GM23338 (cell line): ENCODE data around the gene CDH23. TPM values are rescaled to one million over a fixed set of nuclear protein-coding genes. Genes with fewer than 3 reads are reported as not detected.

ENCODE experiments used
- ATAC-seq: fragments of 200-7000 bp; cut with Tn5 transposase; 3 replicates; pipeline ENCODE4 v1.9.1; 2020
- DNase-seq: peaks from one replicate; pipeline ENCODE4 v3.0.0-alpha.2; 2015; ENCODE audit warnings: low spot score
- H2AFZ ChIP-seq: fragments of 200-600 bp; sonication (generic); 2 replicates; pipeline ENCODE4 v1.8.0; 2016; ENCODE audit warnings: antibody characterized with exemption, mild to moderate bottlenecking, moderate library complexity
- H3F3A ChIP-seq: fragments of 200-600 bp; sonication (generic); replicated peaks from 2 replicates; pipeline ENCODE4 v1.8.0; 2017; ENCODE audit warnings: antibody characterized with exemption, mixed run types, low read depth
- H3K27ac ChIP-seq: fragments of 200-600 bp; sonication (generic); 2 replicates; pipeline ENCODE4 v1.6.1; 2016; ENCODE audit warnings: low read depth
- H3K27me3 ChIP-seq: fragments of 200-600 bp; sonication (generic); 2 replicates; pipeline ENCODE4 v1.8.0; 2016; ENCODE audit warnings: mild to moderate bottlenecking, mixed run types, moderate library complexity; ENCODE audit not compliant: insufficient read depth
- H3K36me3 ChIP-seq: fragments of 200-600 bp; sonication (generic); 2 replicates; pipeline ENCODE4 v1.8.0; 2016; ENCODE audit warnings: mild to moderate bottlenecking; ENCODE audit not compliant: insufficient read depth
- H3K4me1 ChIP-seq: fragments of 200-600 bp; sonication (generic); 2 replicates; pipeline ENCODE4 v1.8.0; 2016; ENCODE audit warnings: mild to moderate bottlenecking, moderate library complexity; ENCODE audit not compliant: insufficient read depth
- H3K4me2 ChIP-seq: fragments of 200-600 bp; sonication (generic); 2 replicates; pipeline ENCODE4 v1.7.1; 2017; ENCODE audit warnings: mixed run types
- H3K4me3 ChIP-seq: fragments of 200-600 bp; sonication (generic); 2 replicates; pipeline ENCODE4 v1.6.1; 2016; ENCODE audit warnings: mixed run types
- H3K79me2 ChIP-seq: fragments of 200-600 bp; sonication (generic); replicated peaks from 2 replicates; pipeline ENCODE4 v1.8.0; 2017; ENCODE audit warnings: mild to moderate bottlenecking; ENCODE audit not compliant: insufficient read depth
- H3K9me2 ChIP-seq: fragments of 200-600 bp; sonication (generic); 2 replicates; pipeline ENCODE4 v1.8.0; 2017; ENCODE audit not compliant: insufficient read depth
- H4K20me1 ChIP-seq: fragments of 200-600 bp; sonication (generic); replicated peaks from 2 replicates; pipeline ENCODE4 v1.8.0; 2017; ENCODE audit warnings: mild to moderate bottlenecking; ENCODE audit not compliant: insufficient read depth
- H3K27ac Mint-ChIP-seq: 2 replicates; pipeline ENCODE4 v1.8.0; 2020; ENCODE audit warnings: inconsistent platforms, mild to moderate bottlenecking, moderate library complexity, mixed read lengths
- H3K27me3 Mint-ChIP-seq: 3 replicates; pipeline ENCODE4 v1.8.0; 2022; ENCODE audit warnings: low read depth, mild to moderate bottlenecking, moderate library complexity, mixed read lengths, inconsistent platforms; ENCODE audit not compliant: insufficient read depth, poor library complexity
- H3K36me3 Mint-ChIP-seq: 3 replicates; pipeline ENCODE4 v1.8.0; 2021; ENCODE audit warnings: low read depth, mild to moderate bottlenecking, inconsistent platforms, moderate library complexity, mixed read lengths
- H3K4me1 Mint-ChIP-seq: 3 replicates; pipeline ENCODE4 v1.8.0; 2020; ENCODE audit warnings: mild to moderate bottlenecking, inconsistent platforms, mixed read lengths
- H3K4me3 Mint-ChIP-seq: 3 replicates; pipeline ENCODE4 v1.8.0; 2021; ENCODE audit warnings: moderate library complexity, mild to moderate bottlenecking, inconsistent platforms, mixed read lengths
- H3K9me3 Mint-ChIP-seq: 3 replicates; pipeline ENCODE4 v1.8.0; 2020; ENCODE audit warnings: moderate library complexity, mild to moderate bottlenecking, inconsistent platforms, mixed read lengths
- CTCF ChIP-seq, 2 experiments: fragments of 200-600 bp in 1 of 2; sonication (generic) in 1 of 2; conservative IDR thresholded peaks; 2 replicates each; pipeline versions ENCODE4 v1.5.1 to v1.6.1; 2016 to 2017; ENCODE audit warnings: antibody characterized with exemption in 2 of 2, low read depth in 2 of 2, mild to moderate bottlenecking in 2 of 2, moderate library complexity in 1 of 2
- ETS1 ChIP-seq: IDR thresholded peaks from 2 replicates; pipeline ENCODE4 v1.6.1; 2016; ENCODE audit warnings: antibody characterized with exemption
- EZH2 ChIP-seq: fragments of 200-600 bp; sonication (generic); IDR thresholded peaks from one replicate; pipeline ENCODE4 v1.8.0; 2017; ENCODE audit warnings: antibody characterized with exemption, mild to moderate bottlenecking, low read depth; ENCODE audit not compliant: unreplicated experiment
- EZH2phosphoT487 ChIP-seq: fragments of 200-600 bp; sonication (generic); IDR thresholded peaks from one replicate; pipeline ENCODE4 v1.8.1; 2018; ENCODE audit warnings: antibody characterized with exemption; ENCODE audit not compliant: unreplicated experiment
- JUNB ChIP-seq: IDR thresholded peaks from one replicate; pipeline ENCODE4 v1.6.1; 2016; ENCODE audit warnings: antibody characterized with exemption; ENCODE audit not compliant: unreplicated experiment
- NANOG ChIP-seq: IDR thresholded peaks from 2 replicates; pipeline ENCODE4 v1.6.1; 2016; ENCODE audit warnings: antibody characterized with exemption, borderline replicate concordance
- ZNF114 ChIP-seq: fragments of 250-450 bp; sonication (Bioruptor Pico); IDR thresholded peaks from 2 replicates; pipeline ENCODE4 v1.5.0; 2020; ENCODE audit warnings: mild to moderate bottlenecking, moderate library complexity
- ZNF331 ChIP-seq: fragments of 250-450 bp; sonication (Bioruptor Pico); IDR thresholded peaks from 2 replicates; pipeline ENCODE4 v1.5.0; 2020; ENCODE audit warnings: low read depth, mild to moderate bottlenecking, moderate library complexity
- ZNF462 ChIP-seq: fragments of 250-450 bp; sonication (Bioruptor Pico); IDR thresholded peaks from 2 replicates; pipeline ENCODE4 v1.5.0; 2020; ENCODE audit warnings: mild to moderate bottlenecking, moderate library complexity
- polyA plus RNA-seq: library from polyadenylated mRNA; unstranded; fragments of >200 nt; fragmentation: Nextera tagmentation; extraction: Ambion mirVana; gene quantifications from 2 replicates; pipeline ENCODE4 v1.2.1, GENCODE V29; 2016
- total RNA-seq: library from RNA; depleted of rRNA; stranded (reverse); fragments of >200 nt; shearing (Covaris generic); gene quantifications from 2 replicates; pipeline ENCODE4 v1.2.3, GENCODE V29; 2014
- TF ChIP-seq, protein P1 (sequence below): IDR thresholded peaks from one replicate; pipeline ENCODE4 v1.6.1; 2018; ENCODE audit warnings: antibody characterized with exemption; ENCODE audit not compliant: unreplicated experiment

CDH23 gene
- total and polyA plus RNA-seq, 2 experiments from 2014 or later, result 0.95 to 4.3 TPM

DNA sequence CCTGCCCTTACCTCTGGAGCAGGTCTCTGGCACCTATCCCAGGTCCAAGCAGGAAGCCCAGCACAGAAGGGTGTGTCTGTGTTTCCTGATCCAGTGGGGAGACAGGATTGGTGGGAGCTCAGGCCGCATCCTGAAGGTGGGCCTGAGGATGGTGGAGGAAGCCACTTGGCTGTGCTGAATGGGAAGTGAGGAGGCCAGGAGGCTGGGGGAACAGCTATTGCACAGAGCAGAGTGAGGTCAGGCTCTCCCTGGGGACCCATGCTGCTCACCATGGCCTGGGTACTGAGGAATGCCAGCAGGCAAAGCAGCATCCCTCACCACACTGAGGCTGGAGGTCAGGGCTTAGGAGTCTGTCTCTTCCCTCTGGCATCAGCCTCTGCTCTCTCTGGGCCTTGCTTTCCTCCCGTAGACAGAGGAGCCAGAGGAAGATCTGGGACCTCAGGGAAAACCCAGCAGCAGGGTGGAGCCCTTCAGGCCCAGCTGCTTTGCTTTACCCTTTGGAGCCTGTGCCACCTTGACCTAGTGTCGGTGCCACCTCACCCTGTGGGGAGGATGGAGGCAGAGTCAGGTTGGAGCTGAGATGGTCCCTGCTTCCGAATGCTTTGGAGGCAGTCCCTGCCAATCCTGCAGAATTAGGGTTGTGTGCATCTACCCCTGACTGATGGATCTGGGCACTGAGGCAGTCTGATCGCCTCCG lies 39.0 kb downstream of the CDH23 start (continued):
- no peak for TF ChIP-seq ETS1
- no peak for TF ChIP-seq ZNF114
- no peak for TF ChIP-seq NANOG
- no peak for TF ChIP-seq CTCF (conservative IDR thresholded peaks at IDR 0.05; ENCODE audit: low read depth in 2 of 2)
- TF ChIP-seq ZNF331 (CRISPR knock-in tag), result no peak
- TF ChIP-seq EZH2, result no peak
- no peak for TF ChIP-seq EZH2phosphoT487
- TF ChIP-seq, protein P1, sequence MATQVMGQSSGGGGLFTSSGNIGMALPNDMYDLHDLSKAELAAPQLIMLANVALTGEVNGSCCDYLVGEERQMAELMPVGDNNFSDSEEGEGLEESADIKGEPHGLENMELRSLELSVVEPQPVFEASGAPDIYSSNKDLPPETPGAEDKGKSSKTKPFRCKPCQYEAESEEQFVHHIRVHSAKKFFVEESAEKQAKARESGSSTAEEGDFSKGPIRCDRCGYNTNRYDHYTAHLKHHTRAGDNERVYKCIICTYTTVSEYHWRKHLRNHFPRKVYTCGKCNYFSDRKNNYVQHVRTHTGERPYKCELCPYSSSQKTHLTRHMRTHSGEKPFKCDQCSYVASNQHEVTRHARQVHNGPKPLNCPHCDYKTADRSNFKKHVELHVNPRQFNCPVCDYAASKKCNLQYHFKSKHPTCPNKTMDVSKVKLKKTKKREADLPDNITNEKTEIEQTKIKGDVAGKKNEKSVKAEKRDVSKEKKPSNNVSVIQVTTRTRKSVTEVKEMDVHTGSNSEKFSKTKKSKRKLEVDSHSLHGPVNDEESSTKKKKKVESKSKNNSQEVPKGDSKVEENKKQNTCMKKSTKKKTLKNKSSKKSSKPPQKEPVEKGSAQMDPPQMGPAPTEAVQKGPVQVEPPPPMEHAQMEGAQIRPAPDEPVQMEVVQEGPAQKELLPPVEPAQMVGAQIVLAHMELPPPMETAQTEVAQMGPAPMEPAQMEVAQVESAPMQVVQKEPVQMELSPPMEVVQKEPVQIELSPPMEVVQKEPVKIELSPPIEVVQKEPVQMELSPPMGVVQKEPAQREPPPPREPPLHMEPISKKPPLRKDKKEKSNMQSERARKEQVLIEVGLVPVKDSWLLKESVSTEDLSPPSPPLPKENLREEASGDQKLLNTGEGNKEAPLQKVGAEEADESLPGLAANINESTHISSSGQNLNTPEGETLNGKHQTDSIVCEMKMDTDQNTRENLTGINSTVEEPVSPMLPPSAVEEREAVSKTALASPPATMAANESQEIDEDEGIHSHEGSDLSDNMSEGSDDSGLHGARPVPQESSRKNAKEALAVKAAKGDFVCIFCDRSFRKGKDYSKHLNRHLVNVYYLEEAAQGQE, result no peak
- TF ChIP-seq JUNB, result no peak

- no peaks in the 10 kb centered on the region for H3K4me1 ChIP-seq
- H3K4me2 ChIP-seq, result no peak overlapping the region
- Mint-ChIP-seq H3K27me3 (peaks cover 14% of the 10 kb centered on the region), H3K4me1 (peaks cover 13% of the 10 kb centered on the region), H3K27ac (no peak overlapping the region), H3K4me3 (no peak overlapping the region), H3K36me3 (no peaks in the 10 kb centered on the region), H3K9me3 (no peaks in the 10 kb centered on the region)
- no peaks in the 10 kb centered on the region for H3K9me2 ChIP-seq
- no peak for DNase-seq
- no peaks in the 10 kb centered on the region for H3K27me3 ChIP-seq
- no peak for ATAC-seq
- H2AFZ ChIP-seq, result no peak overlapping the region
- no peaks in the 10 kb centered on the region for H3F3A ChIP-seq
- no peaks in the 10 kb centered on the region for H4K20me1 ChIP-seq
- no peak overlapping the region for H3K4me3 ChIP-seq
- H3K79me2 ChIP-seq, result no peaks in the 10 kb centered on the region
- no peak overlapping the region for H3K27ac ChIP-seq
- H3K36me3 ChIP-seq, result no peaks in the 10 kb centered on the region
- no peak for TF ChIP-seq NANOG
- no peak for TF ChIP-seq ZNF462 (CRISPR knock-in tag)
These were observed 39.8 kb downstream of the CDH23 start for GRCh38 chr10:71436268-71437125.
